Measurements from ENCODE around the gene FAM117A. TPM values are rescaled to one million over a fixed set of nuclear protein-coding genes. Genes with fewer than 3 reads are reported as not detected.

The FAM117A gene
- total and polyA plus RNA-seq, 2 donors (not counting 3 experiments of a cell fraction or from before 2014, with no cell fraction given) = 12.2 to 24.1 TPM

DNA sequence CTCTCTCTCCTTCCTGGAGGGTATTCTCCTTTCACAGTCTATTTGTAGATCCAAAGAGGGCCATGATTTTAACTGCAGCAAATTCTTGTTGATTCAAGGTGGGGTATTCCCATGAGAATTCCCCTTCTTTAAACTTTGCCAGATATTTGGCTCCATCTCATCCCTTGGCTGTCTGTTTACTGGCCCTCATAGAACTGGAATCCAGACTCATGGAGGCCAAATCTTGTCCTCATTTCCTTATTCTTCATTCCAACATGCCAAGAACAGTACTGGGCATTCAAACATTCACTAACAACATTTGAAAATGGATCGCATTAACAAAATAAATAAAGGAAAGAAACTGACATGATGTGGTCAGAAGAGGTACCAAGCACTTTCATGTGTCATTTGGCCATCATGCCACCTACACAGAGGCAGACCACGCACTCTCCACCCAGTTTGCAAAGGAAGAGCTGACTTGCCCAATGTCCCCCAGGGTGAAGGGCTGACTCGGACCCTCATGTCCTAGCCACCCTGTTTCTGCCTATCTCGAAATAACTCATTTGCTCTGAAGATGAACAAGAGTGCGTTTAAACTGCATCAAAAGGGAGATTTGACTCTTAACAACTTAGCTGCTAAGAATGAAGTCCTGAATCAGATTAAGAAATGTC, 33.0 kb downstream of the FAM117A start:
- FAIRE-seq = no peak
- Histone ChIP-seq H3K9me3 (replicated peaks; ENCODE audit: control insufficient read depth, insufficient read depth, low read length) (no peaks in the 10 kb centered on the region), H3K4me3 (replicated peaks in 1 of 3; ENCODE audit: insufficient read depth in 1 of 3, low read depth in 1 of 3, low read length in 3 of 3) (no peak overlapping the region), H2AFZ (ENCODE audit: low read depth, low read length) (no peak overlapping the region), H3K36me3 (ENCODE audit: control insufficient read depth in 2 of 2, extremely low read depth in 1 of 2, insufficient read depth in 2 of 2, low read length in 2 of 2) (peaks cover 0 to 6% of the 10 kb centered on the region in 2 experiments), H3K79me2 (ENCODE audit: control insufficient read depth, insufficient read depth, low read length) (no peaks in the 10 kb centered on the region), H3K9me1 (replicated peaks; ENCODE audit: control insufficient read depth, extremely low read depth, insufficient read depth, low read length) (no peaks in the 10 kb centered on the region), H3K4me1 (ENCODE audit: control insufficient read depth, extremely low read depth, insufficient read depth, low read length) (no peaks in the 10 kb centered on the region), H3K9ac (replicated peaks; ENCODE audit: extremely low read depth, insufficient read depth, low read length) (no peak overlapping the region), H4K20me1 (replicated peaks; ENCODE audit: control insufficient read depth, extremely low read depth, insufficient read depth, low read length) (no peaks in the 10 kb centered on the region), H3K27ac (ENCODE audit: insufficient read depth, low read depth, low read length) (no peak overlapping the region), H3K4me2 (ENCODE audit: insufficient read depth, low read length) (no peak overlapping the region), H3K27me3 (ENCODE audit: control insufficient read depth in 2 of 2, insufficient read depth in 2 of 2, low read length in 2 of 2) (no peaks in the 10 kb centered on the region)
- CTCF ChIA-PET = interaction anchor here (0.7 to 1.3 kb wide), 4 partner anchors 11 to 173 kb away, joined by 3 to 4 read pairs (median 4); no protein-coding TSS in a partner anchor
- dilution Hi-C loops (cut with MboI; ENCODE audit: extremely low pct_ligation_motif_present, low sequenced_read_pairs) (no loop called here), intact Hi-C loops (cut with micrococcal nuclease) (no loop called here)
- no TSS peak for BruUV-seq (replicated peaks)
- POLR2A ChIA-PET = interaction anchor here (1.1 kb wide), 1 partner anchor 57 kb away, joined by 3 read pairs; the partner anchor contains the start of gene KAT7
- TF ChIP-seq, protein P1, sequence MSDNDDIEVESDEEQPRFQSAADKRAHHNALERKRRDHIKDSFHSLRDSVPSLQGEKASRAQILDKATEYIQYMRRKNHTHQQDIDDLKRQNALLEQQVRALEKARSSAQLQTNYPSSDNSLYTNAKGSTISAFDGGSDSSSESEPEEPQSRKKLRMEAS (IDR thresholded peaks at IDR 0.05; ENCODE audit: insufficient read depth, insufficient read length) = no peak
- TF ChIP-seq FOS (IDR thresholded peaks at IDR 0.05; ENCODE audit: borderline replicate concordance, insufficient read depth, low read length) (no peak), CTCF (IDR thresholded peaks at IDR 0.05; ENCODE audit: extremely low read depth in 1 of 2, insufficient read depth in 1 of 2, low read depth in 1 of 2, low read length in 2 of 2) (no peak), JUN (IDR thresholded peaks at IDR 0.05; ENCODE audit: borderline replicate concordance, insufficient read depth, insufficient read length, low read depth) (no peak), EZH2 (IDR thresholded peaks at IDR 0.05; ENCODE audit: borderline replicate concordance, low read depth, low read length, severe bottlenecking) (no peak)
- no peak for DNase-seq (ENCODE audit: low read depth, low spot score)

Data from endothelial cell of umbilical vein (primary cell).